Kidney tubule cell (primary cell): ENCODE results near the gene PLCB2.

ENCODE experiments used
- DNase-seq: peaks from one replicate; pipeline ENCODE4 v3.0.0-alpha.2; 2018; ENCODE audit warnings: low spot score

Gene PLCB2

DNA sequence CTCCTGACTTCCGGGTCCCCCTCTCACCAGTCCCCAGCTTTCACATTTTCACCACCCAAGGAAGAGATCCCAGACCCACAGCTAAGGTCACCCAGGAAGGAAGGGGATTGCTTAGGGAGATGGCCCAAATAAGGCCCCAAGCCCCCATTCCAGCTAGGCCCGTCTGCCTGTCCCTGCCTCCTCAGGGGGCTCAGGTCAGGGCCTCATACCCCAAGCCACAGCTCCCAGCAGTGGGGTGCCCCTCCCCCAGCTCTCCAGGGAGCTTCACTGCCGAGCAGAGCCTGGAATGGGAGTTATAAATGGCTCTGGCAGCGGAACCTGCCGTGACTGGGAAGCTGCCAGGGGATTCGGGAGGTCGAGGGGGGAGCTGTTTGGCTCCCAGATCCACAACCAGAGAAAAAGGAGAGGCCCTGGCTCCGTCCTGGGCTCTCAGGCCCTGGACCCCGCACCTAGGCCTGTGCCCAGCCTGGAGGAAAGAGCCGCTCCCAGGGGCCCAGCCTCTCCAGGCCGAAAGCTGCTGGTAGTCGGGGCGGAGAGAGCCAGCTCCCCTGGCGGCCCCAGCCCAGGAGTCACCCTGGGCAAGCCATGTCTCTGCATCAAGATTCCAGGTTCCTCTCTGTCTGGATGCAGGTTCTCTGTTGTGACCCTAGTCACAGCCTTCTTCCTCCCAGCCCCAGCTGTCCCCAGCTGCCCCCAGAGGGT lies 32.5 kb upstream of the PLCB2 start:
- peak; percentile 60 for DNase-seq

DNA sequence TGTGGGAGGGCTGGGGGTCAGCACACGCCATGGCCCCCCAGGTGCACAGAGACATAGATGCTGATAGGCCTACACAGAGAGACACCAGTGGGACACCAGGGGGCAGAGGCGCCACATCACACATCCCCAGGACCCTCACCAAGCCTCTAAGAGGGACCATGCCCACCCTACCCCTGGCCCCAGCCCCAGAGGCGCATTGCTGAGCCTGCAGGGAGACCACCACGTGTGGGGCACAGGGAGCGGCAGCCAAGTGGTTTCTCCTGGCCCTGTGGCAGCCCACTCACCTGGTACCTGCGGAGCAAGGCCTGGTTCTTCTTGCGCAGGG lies 31.8 kb upstream of the PLCB2 start:
- no peak for DNase-seq

DNA sequence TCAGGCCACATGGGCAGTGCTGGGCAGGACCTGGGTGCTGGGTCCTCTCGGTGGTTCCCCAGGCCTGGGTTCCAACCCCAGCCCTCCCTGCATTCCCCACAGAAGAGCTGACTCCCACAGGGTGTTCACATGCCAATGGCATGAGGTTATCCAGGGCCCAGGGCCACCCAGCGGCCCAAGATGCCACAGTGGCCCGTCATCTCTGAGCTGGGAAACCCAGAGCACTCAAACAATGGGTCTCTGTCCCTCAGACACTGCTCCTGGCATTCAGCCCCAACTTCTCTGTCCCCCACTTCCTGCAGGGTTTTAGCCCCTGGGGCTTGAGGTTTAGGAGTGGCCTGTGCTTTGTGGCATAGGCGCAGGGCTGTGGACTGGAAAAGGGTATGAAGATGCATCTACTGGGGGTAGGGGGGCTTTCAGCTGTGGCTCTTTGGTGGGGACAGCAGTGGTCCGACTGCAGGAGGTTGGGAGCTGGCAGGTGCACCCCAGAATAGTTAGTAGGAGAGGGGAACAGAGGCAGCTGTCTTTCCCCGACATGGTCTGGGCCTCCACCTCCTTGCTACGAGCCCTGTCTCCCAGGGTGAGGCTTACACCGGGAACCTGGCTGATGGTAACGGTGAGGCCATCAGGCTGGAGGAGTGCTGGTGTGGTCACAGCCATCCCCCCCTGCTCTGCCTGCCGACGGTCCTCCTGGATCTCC lies 31.3 kb upstream of the PLCB2 start:
- peak; percentile 99 for DNase-seq

DNA sequence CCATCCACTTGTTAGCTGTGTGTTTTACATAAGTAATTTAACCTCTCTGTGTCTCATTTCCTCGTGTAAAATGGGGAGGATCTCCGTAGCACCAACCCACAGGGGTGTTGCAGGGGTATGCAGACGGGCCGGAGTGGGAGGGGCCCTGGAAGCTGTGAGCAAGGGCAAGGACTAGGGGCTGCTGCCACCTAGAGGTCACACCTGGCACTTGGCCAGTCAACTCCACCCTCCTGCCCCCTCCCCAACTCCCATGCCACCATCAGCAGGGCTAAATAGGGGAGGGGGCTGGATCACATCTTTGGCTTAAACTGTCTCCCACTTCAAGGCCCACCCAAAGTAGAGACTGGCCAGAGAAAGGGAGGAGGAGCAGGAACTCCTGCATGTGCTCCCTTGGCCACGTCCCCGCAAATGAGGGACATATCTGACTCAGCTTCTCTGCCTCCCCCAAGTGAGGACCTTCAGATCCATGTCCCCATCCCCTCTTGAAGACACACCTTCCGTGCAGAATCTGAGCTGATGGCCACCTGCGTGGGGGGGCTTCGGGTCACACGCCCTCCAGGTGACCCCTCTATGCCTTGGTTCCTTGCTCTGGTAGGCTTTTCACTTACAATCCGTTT lies 30.4 kb upstream of the PLCB2 start:
- DNase-seq: peak; percentile 87

DNA sequence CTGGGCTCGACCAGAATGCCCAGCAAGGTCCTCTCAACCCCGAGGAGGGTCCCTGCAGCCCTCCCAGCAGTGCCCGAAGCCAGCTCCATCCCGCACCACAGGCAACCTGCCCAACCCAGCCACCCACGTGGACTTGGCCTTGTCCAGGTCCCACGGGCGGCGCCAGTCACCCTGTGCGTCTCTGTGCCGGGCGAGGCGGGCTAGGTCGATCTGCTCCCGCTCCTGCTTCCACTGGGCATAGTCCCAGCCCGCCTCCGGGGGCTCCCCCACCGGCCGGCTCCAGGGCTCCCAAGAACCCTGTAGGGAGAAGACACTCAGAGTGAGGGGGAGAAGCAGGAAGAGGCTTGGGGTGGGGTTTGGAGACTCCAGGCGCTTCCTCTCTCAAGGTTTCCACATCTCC lies 29.9 kb upstream of the PLCB2 start:
- no peak for DNase-seq

DNA sequence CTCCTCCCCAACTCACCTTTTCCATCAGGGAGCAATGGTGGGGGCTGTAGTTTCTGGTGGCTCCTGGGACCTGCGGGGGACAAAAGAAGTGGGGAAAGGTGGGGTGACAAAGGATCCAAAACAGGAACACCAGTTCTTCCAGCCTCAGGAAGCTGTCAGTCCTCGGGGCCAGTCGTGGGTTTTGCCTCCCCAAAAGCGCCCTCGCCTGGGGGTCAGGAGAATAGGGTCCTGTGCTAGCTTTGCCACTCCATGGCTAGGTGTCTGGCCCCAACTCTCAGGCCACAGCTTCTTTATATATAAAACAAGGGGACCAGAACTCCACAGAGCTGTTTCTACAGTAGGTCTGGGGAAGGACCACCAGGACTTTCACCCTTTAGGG lies 29.0 kb upstream of the PLCB2 start:
- no peak for DNase-seq

DNA sequence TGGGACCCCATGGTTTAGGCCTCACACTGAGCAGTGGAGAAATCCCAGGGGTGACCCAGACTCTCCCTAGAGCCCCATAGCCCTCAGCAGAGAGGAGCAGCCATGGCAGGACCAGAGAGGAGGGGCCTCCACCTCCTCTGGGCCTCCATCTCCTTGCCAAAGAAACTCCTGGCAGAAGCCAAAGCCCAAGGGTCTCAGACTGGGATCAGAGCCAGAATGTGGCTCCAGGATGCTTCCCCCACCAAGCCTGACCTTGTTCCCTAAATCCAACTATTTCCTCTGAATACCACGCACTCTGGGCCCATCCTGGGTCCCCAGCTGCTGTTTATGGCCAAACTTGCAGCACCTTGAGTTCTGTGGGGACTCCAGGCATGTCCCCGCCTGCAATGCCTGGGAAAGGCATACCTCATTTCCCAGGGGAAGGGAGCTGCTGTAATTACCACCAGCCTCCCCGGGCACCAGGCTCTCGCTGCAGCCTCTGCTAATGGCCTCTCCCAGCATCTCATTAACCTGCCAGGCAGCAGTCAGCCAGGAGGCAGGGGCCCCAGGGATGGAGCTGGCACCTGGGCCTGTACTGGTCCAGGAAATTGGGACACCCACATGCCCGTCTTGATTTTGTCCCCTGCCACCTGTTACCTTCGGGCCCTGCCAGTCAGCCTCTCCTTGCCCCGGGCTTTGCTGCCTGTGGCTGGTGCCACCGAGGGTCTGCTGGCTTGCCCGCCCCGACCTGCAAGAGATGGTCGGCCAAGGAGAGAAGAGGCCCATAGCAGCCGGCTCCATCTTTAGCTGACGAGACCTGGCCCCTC lies 28.4 kb upstream of the PLCB2 start:
- no peak for DNase-seq

DNA sequence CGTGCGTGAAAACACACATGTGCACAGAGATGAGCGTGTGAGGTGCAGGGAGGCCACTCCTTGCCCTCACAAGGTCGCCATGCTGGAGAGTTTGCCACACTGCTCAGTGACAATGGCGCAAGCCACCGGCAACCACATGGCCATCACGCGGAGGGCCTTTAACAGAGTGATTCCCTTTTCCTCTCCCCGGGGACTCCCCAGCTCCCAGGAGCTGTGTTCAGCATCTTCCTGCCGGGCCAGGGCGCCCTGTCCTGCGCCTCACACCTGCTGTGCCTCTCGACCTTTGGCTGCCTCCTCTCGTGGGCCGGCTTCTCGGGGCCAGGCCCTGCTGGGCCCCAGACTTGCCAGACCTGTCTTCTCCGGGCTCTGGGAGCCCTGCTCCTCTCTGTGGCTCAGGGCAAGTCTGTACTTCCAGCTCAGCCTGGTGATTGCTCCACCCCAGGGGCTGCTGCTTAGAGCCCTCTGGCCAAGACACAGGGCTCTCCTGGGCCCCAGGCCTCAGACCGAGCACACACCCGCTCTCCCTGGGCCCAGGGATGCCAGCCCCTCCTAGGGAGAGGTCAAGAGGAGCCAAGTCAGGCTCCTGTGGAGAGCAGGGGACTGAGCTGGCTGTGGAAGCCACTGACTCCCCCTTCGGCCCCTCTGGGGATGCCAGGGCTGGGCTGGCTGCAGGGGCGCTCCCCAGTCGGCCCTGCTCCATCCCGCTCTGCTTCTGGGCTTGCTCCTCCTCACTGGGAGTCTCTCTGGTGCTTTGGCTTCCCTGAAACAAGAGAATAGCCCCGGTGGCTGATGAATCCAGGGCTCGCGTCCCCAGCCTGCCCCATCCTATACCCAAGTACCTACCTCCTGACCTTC lies 27.4 kb upstream of the PLCB2 start:
- no peak for DNase-seq

DNA sequence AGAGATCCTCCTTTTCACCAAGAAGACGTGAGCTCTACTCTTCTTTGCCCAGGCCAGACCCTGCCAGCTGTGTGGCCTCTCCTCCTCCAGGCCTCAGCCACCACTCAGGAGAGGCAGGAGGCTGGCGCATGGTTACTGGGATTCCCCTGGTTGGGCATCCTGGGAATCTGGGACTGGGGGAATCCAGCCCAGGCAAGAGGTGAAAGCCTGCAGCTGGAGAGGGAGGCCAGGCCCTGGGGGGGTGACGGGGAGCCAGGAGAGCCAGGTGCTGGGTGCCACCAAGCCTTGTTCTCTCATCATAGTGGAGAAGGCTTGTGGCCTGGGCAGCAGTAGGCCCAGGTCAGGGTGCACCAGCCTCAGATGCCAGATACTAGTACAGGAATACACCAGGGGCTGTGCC lies 26.8 kb upstream of the PLCB2 start:
- no peak for DNase-seq

DNA sequence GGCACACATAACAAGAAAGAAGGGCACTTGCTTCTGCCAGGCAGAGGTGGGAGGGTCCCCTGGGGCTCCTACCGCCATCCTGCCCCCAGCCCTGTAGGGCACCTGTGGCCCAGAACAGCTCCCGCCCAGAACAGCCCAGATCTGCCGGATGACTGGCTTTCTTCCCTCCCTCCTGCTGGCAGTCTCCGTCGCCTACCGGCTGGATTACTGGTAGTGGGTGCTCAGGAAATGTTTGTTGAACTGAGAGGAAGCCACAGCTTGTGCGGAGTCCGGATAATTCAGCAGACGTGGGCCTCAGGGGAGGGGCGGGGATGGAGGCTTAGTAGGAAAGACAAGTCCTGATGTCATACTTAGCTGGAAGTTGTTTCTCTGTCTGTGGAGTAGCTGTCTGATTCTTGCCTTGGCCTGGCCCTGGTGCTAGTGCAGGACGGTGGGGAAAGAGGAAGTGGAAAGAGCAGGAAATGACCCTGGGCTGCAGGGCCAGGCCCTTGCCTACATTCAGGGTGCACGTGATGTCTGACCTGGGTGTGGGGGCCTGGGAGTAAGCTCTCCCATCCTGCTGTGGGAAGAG lies 26.3 kb upstream of the PLCB2 start:
- no peak for DNase-seq

DNA sequence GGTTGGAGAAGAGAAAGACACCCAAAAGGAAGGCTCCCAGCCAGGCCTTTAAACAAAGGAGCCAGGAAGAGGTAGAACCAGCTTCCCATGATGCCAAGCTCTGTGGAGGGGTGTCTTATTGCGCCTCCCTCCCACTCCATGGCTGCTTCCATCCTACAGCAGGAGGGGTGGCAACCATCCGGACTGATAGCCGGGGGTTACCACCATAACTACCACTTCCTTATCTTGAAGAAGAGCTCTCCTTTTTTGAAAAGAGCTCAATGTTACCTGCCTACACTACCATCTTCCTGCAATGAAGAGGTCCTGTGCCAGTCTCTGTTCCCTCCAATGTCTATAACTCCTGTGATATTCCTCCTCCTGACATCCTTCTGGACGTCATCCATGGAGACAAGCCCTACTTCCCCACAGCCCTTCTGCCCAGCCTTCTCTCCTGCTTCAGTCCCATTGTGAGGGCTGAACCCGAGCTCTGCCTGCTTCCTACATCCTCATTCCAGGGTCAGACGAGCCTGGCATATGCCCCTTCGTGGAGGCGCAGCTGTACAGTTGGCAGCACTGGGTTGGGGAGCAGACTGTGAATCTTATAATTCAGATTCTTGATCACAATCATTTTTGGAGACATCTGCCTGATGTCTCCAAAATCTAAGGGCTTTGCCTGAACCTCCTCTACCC lies 24.5 kb upstream of the PLCB2 start:
- DNase-seq: no peak

DNA sequence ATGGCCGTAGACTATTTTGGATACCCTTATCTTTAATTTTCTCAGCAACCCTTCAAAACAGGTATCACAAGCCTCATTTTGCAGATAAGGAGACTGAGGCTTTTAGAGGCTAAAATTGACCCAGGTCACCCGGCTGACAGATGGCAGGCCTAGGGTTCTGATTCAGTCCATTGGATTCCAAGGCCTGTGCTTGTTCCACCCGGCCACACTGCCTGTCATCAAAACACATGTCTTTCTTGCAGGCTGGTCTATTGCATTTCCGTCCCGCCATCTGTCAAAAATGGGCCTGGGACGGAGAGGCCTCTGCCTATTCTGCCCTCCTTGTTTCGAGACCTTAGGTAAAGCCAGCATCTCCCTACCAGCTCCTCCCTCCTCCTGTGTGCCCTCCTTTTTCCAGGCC lies 23.9 kb upstream of the PLCB2 start:
- DNase-seq: no peak

DNA sequence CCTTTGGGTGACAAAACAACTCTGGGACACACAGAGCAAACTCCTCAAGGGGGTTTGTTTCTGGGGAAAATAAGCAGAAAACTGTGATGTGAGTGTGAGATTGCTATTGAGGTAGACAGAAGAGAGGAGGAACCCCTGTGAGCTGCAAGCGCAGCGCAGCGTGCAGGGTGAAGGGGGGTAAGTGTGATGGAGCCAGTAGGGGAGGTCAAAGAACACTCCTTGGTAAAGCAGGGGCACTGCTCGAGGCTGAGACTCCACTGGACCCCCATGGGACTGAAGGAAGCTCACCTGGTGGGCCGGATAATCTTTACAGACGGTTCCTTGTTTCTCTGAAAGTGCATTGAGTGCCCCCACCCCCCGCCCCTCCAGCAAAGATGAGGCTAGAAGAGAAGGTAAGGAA lies 23.3 kb upstream of the PLCB2 start:
- no peak for DNase-seq

DNA sequence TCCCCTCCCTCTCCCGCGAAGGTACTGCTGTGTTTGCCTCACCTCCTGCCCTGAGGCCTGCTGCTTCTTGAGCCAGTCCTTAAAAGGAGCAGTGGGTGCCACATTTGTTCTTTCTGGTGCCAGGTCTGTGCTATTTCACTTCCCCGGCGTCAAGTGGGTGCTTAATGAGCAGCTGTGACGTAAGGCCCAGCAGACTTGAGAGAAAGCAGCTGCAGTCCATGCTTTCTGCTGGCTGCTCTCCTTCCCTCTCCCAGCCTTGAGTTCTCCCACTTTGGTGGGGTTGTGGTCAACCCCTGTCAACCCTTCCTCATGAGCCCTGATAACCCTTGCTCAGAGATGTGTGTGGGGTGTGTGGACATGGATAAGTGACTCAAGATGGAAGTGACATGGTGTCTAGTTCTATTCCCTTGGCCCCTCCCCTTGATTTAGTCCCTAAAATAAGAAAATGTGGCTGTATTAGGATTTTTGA lies 22.7 kb upstream of the PLCB2 start:
- DNase-seq: peak; percentile 46

DNA sequence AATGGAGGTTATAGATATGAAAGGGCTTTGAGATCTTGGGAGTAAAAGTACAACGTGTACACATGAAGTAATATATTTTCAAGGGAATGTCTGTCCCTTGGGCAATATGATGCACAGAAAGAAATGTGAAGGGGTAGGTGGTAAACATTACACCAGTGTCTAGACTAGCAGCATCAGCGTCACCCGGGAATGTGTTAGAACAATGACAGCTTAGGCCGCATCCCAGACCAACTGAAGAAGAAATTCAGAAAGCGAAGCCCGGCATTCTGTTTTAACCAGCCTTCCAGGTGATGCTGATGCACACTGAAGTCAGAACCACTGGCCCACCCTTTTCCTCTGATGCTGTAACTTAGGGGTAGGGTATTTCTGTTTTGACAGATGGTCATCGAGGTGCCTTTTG lies 22.1 kb upstream of the PLCB2 start:
- DNase-seq: peak; percentile 43

DNA sequence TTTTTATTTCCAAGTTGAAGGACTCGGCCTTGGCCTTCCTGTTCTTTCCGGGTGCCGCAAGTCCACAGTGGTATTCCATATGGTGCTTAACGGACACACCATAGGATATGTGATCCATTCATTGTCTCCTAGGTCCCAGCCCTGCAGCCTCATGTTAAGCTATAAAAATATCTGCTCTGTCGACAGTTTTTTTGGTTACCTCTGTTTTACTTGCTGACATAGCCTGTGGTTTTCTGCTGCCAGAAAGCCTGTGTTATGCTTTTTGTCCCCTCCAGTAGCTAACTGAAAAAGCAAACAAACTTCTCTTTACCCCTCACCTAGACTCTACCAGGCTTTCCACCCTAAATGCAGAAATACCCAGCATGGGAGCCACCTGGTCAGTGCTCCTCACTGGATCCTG lies 21.0 kb upstream of the PLCB2 start:
- DNase-seq: no peak

DNA sequence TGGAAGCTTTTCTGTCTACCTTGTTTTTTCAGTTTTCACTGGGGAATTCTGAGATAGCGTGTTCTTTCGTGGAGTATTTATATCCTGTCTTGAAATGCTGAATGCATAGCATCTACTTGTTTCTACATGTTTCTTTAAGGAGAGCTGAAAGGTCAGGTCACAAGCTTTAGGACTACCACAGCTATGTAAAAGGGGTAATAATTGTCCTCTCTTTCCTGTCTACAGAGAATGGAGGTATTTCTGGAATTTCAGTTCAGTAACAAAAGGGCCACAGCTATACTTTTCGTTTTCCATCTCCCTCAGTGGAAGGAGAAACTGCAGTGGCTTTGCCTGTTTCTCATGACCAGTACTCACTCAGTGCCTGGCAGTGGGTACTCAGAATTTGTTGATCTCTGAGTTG lies 20.4 kb upstream of the PLCB2 start:
- peak; percentile 52 for DNase-seq

DNA sequence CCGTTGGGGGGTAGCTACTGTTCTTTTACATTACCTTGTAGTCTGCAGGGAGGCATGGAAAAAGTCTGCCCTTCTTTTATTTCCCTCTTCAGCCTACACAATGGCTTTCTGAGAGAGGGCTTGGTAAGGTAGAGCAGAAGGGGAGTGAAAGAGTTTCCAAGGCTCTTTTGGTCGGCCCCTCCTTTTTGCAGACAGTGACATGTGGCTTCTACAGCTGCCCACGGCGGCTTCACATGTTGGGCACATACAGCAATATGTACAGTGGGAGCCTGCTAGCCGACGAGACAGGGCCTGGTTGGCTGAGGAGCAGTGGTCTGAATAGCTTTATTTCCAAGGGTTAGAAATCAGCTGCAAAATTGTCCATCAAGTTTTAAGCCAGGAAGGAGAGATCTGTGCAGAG lies 19.7 kb upstream of the PLCB2 start:
- DNase-seq: no peak

DNA sequence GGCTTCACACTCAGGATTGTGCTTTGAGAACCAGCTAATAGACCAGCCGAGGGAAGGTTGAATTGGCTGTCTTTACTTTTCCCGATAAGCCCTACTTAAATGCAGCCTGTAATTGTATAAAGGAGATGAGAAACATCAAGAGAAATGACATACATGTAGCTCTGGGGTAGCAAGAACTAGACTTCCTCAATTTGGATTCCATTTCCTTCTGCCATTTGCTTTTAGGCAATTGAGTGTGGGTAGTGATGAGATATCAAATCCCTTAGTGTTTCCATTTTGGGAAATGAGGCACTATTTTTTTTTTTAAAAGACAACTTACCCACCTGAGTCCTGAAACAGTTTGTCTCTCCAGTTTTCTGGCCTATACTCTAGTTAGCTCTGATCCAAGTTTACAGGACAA lies 18.0 kb upstream of the PLCB2 start:
- no peak for DNase-seq

DNA sequence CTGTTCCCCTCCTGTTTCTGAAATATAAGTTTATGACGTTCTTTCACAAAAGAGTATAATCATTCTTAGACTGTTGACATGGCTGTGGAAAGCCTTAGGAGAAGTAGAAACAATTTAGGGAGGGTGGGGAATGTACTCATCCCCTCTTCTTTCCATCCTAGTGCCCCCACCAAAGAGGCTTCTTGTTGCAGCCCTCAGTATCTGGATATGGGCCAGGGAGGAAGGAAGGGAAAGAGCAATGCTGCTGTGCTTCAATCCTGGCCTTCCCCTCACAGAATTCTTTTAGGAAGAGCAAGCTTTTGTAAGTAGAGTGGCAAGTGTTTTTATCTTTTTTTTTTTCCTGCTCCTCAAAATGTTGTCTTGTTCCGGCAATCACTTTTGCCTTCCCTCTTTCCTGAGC lies 17.5 kb upstream of the PLCB2 start:
- DNase-seq: no peak
